ENCODE measurements around the gene SLIT3.

- TF ChIP-seq, protein P1, sequence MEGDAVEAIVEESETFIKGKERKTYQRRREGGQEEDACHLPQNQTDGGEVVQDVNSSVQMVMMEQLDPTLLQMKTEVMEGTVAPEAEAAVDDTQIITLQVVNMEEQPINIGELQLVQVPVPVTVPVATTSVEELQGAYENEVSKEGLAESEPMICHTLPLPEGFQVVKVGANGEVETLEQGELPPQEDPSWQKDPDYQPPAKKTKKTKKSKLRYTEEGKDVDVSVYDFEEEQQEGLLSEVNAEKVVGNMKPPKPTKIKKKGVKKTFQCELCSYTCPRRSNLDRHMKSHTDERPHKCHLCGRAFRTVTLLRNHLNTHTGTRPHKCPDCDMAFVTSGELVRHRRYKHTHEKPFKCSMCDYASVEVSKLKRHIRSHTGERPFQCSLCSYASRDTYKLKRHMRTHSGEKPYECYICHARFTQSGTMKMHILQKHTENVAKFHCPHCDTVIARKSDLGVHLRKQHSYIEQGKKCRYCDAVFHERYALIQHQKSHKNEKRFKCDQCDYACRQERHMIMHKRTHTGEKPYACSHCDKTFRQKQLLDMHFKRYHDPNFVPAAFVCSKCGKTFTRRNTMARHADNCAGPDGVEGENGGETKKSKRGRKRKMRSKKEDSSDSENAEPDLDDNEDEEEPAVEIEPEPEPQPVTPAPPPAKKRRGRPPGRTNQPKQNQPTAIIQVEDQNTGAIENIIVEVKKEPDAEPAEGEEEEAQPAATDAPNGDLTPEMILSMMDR (IDR thresholded peaks at IDR 0.05), result no peak
- no peak for TF ChIP-seq POLR2A (IDR thresholded peaks at IDR 0.05)
Observed at GRCh38 chr5:169307646-169308045, 6.7 kb upstream of the SLIT3 start.
